ENCODE results near the gene KTN1.

The KTN1 gene

GRCh38 chr14:55592436-55592835 lies 12.4 kb downstream of the KTN1 start:
- H3K79me2 ChIP-seq (ENCODE audit: control insufficient read depth, low read length): peaks cover 97% of the 10 kb centered on the region
- 0 out of 2 replicates have a peak, but pooled peaks cover 5% of the 10 kb centered on the region for H3K9me3 ChIP-seq (ENCODE audit: control insufficient read depth, insufficient read depth, low read length)
- H3K36me3 ChIP-seq (ENCODE audit: control insufficient read depth, low read length): peaks cover 16% of the 10 kb centered on the region
- H4K20me1 ChIP-seq (ENCODE audit: control insufficient read depth, insufficient read depth, low read depth, low read length): peaks cover 13% of the 10 kb centered on the region
- H3K27me3 ChIP-seq (ENCODE audit: control insufficient read depth, low read length): no peaks in the 10 kb centered on the region
- peaks cover 4% of the 10 kb centered on the region for H3K4me1 ChIP-seq (ENCODE audit: control insufficient read depth, low read length)
- H3K9me2 ChIP-seq (replicated peaks; ENCODE audit: control insufficient read depth, low read length): no peaks in the 10 kb centered on the region
- H3K27ac ChIP-seq (ENCODE audit: low read depth, low read length): no peak overlapping the region
- no peak overlapping the region for H3K4me2 ChIP-seq (ENCODE audit: low read length)
- no peak overlapping the region for H3K4me3 ChIP-seq (ENCODE audit: low read length)
- TF ChIP-seq EZH2phosphoT487 (IDR thresholded peaks at IDR 0.05; ENCODE audit: borderline replicate concordance, low read length) (no peak), CTCF (IDR thresholded peaks at IDR 0.05; ENCODE audit: low read depth, low read length, poor library complexity, severe bottlenecking) (no peak)
- H3F3A ChIP-seq (ENCODE audit: control insufficient read depth, insufficient read depth): no peaks in the 10 kb centered on the region

- no peak for TF ChIP-seq EZH2phosphoT487 (IDR thresholded peaks at IDR 0.05; ENCODE audit: borderline replicate concordance, low read length)
- TF ChIP-seq CTCF (IDR thresholded peaks at IDR 0.05; ENCODE audit: low read depth, low read length, poor library complexity, severe bottlenecking): no peak
- Histone ChIP-seq H3K9me2 (replicated peaks; ENCODE audit: control insufficient read depth, low read length) (no peaks in the 10 kb centered on the region), H3K79me2 (ENCODE audit: control insufficient read depth, low read length) (peaks cover 97% of the 10 kb centered on the region), H3K4me1 (ENCODE audit: control insufficient read depth, low read length) (peaks cover 4% of the 10 kb centered on the region), H3K9me3 (ENCODE audit: control insufficient read depth, insufficient read depth, low read length) (0 out of 2 replicates have a peak, but pooled peaks cover 5% of the 10 kb centered on the region), H3F3A (ENCODE audit: control insufficient read depth, insufficient read depth) (no peaks in the 10 kb centered on the region), H3K27ac (ENCODE audit: low read depth, low read length) (no peak overlapping the region), H4K20me1 (ENCODE audit: control insufficient read depth, insufficient read depth, low read depth, low read length) (peaks cover 12% of the 10 kb centered on the region), H3K27me3 (ENCODE audit: control insufficient read depth, low read length) (no peaks in the 10 kb centered on the region), H3K4me2 (ENCODE audit: low read length) (no peak overlapping the region), H3K4me3 (ENCODE audit: low read length) (no peak overlapping the region), H3K36me3 (ENCODE audit: control insufficient read depth, low read length) (peaks cover 13% of the 10 kb centered on the region)
Observed at GRCh38 chr14:55593698-55594097, 13.7 kb downstream of the KTN1 start.

- H3F3A ChIP-seq (ENCODE audit: control insufficient read depth, insufficient read depth): no peaks in the 10 kb centered on the region
- H3K4me2 ChIP-seq (ENCODE audit: low read length): no peak overlapping the region
- TF ChIP-seq CTCF (IDR thresholded peaks at IDR 0.05; ENCODE audit: low read depth, low read length, poor library complexity, severe bottlenecking): no peak
- H3K9me3 ChIP-seq (ENCODE audit: control insufficient read depth, insufficient read depth, low read length): 0 out of 2 replicates have a peak, but pooled peaks cover 5% of the 10 kb centered on the region
- peaks cover 8% of the 10 kb centered on the region; the same call in 1 of the 2 replicates for H4K20me1 ChIP-seq (ENCODE audit: control insufficient read depth, insufficient read depth, low read depth, low read length)
- H3K4me1 ChIP-seq (ENCODE audit: control insufficient read depth, low read length): no peaks in the 10 kb centered on the region
- peaks cover 97% of the 10 kb centered on the region for H3K79me2 ChIP-seq (ENCODE audit: control insufficient read depth, low read length)
- no peaks in the 10 kb centered on the region for H3K9me2 ChIP-seq (replicated peaks; ENCODE audit: control insufficient read depth, low read length)
- H3K27ac ChIP-seq (ENCODE audit: low read depth, low read length): no peak overlapping the region
- no peaks in the 10 kb centered on the region for H3K27me3 ChIP-seq (ENCODE audit: control insufficient read depth, low read length)
- H3K36me3 ChIP-seq (ENCODE audit: control insufficient read depth, low read length): peaks cover 32% of the 10 kb centered on the region
- H3K4me3 ChIP-seq (ENCODE audit: low read length): no peak overlapping the region
Observed at GRCh38 chr14:55599250-55599879, 19.4 kb downstream of the KTN1 start.

Data from DOHH2 (cell line).